ENCODE data around the gene ITGA2B.

GRCh38 chr17:44351464-44351863 is 38.0 kb downstream of the ITGA2B start:
- TF ChIP-seq, protein P1, sequence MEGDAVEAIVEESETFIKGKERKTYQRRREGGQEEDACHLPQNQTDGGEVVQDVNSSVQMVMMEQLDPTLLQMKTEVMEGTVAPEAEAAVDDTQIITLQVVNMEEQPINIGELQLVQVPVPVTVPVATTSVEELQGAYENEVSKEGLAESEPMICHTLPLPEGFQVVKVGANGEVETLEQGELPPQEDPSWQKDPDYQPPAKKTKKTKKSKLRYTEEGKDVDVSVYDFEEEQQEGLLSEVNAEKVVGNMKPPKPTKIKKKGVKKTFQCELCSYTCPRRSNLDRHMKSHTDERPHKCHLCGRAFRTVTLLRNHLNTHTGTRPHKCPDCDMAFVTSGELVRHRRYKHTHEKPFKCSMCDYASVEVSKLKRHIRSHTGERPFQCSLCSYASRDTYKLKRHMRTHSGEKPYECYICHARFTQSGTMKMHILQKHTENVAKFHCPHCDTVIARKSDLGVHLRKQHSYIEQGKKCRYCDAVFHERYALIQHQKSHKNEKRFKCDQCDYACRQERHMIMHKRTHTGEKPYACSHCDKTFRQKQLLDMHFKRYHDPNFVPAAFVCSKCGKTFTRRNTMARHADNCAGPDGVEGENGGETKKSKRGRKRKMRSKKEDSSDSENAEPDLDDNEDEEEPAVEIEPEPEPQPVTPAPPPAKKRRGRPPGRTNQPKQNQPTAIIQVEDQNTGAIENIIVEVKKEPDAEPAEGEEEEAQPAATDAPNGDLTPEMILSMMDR (IDR thresholded peaks at IDR 0.05): no peak
- TF ChIP-seq EP300 (IDR thresholded peaks at IDR 0.05) (no peak), POLR2A (IDR thresholded peaks at IDR 0.05) (no peak)

Data from stomach (tissue), 4 donors.